IMR-90 (cell line): ENCODE measurements around the gene GLCE. TPM values are rescaled to one million over a fixed set of nuclear protein-coding genes. Genes with fewer than 3 reads are reported as not detected.

Experiments used
- ATAC-seq: fragments of 200-7000 bp; cut with Tn5 transposase; 2 replicates; pipeline ENCODE4 v1.9.1; 2020; ENCODE audit warnings: low read depth, mild to moderate bottlenecking, moderate library complexity
- BruUV-seq: library from RNA; stranded (reverse); fragments of 400-500 nt; replicated peaks from 2 replicates; lab custom pipeline; 2021; lab: Mats Ljungman, UMichigan
- CTCF ChIA-PET: fragments of 300-600 bp; formaldehyde crosslinking; extraction: SDS; loops from one replicate; lab custom pipeline; 2021; ENCODE audit warnings: antibody characterized with exemption; lab: Yijun Ruan, JAX
- POLR2A ChIA-PET: fragments of 300-600 bp; sonication (Branson Sonifier 250); formaldehyde crosslinking; loops from one replicate; lab custom pipeline; 2022; ENCODE audit warnings: antibody characterized with exemption; ENCODE audit not compliant: unreplicated experiment; lab: Charles Lee
- DNase-seq: peaks from one replicate; pipeline ENCODE4 v3.0.0; 2013
- H2AFZ ChIP-seq: replicated peaks from 2 replicates; pipeline ENCODE3; 2013; ENCODE audit warnings: low read length, mild to moderate bottlenecking; ENCODE audit not compliant: poor library complexity
- H2AK5ac ChIP-seq: 2 replicates; pipeline ENCODE4 v1.6.1; 2013; ENCODE audit warnings: low read depth, low read length, inconsistent platforms
- H2AK9ac ChIP-seq: replicated peaks from 2 replicates; pipeline ENCODE3; 2013; ENCODE audit warnings: mild to moderate bottlenecking, low read depth, low read length, moderate library complexity; ENCODE audit not compliant: poor library complexity
- H2BK120ac ChIP-seq: 2 replicates; pipeline ENCODE4 v1.6.1; 2013; ENCODE audit warnings: low read depth, low read length, inconsistent platforms
- H2BK15ac ChIP-seq: 3 replicates; pipeline ENCODE4 v1.6.1; 2013; ENCODE audit warnings: low read depth, low read length, inconsistent platforms
- H2BK20ac ChIP-seq: 2 replicates; pipeline ENCODE4 v1.6.1; 2013; ENCODE audit warnings: low read depth, mild to moderate bottlenecking, inconsistent platforms, low read length, moderate library complexity
- H2BK5ac ChIP-seq: 2 replicates; pipeline ENCODE4 v1.6.1; 2013; ENCODE audit warnings: mild to moderate bottlenecking, low read depth, low read length, inconsistent platforms; ENCODE audit not compliant: poor library complexity, severe bottlenecking
- H3K14ac ChIP-seq: replicated peaks from 2 replicates; pipeline ENCODE4 v1.6.1; 2013; ENCODE audit warnings: low read depth, low read length, inconsistent platforms
- H3K18ac ChIP-seq: 2 replicates; pipeline ENCODE4 v1.6.1; 2013; ENCODE audit warnings: low read depth, low read length, control low read depth
- H3K23ac ChIP-seq: 2 replicates; pipeline ENCODE4 v1.6.1; 2013; ENCODE audit warnings: low read depth, low read length, inconsistent platforms
- H3K27ac ChIP-seq: 2 replicates; pipeline ENCODE4 v1.5.1; 2013; ENCODE audit warnings: mild to moderate bottlenecking, control low read depth, low read length; ENCODE audit not compliant: insufficient read depth
- H3K27me3 ChIP-seq: 2 replicates; pipeline ENCODE4 v1.6.1; 2013; ENCODE audit warnings: low read length; ENCODE audit not compliant: control insufficient read depth, insufficient read depth
- H3K36me3 ChIP-seq: 2 replicates; pipeline ENCODE4 v1.6.1; 2013; ENCODE audit warnings: low read length, mixed read lengths; ENCODE audit not compliant: control insufficient read depth, insufficient read depth
- H3K4ac ChIP-seq: 2 replicates; pipeline ENCODE4 v1.6.1; 2013; ENCODE audit warnings: low read depth, low read length, inconsistent platforms
- H3K4me1 ChIP-seq: 2 replicates; pipeline ENCODE4 v1.6.1; 2013; ENCODE audit warnings: low read length, mixed read lengths; ENCODE audit not compliant: control insufficient read depth, insufficient read depth
- H3K4me2 ChIP-seq: 2 replicates; pipeline ENCODE4 v1.6.1; 2013; ENCODE audit warnings: low read depth, mild to moderate bottlenecking, control low read depth, low read length, moderate library complexity
- H3K4me3 ChIP-seq: 2 replicates; pipeline ENCODE4 v1.5.1; 2013; ENCODE audit warnings: low read depth, mild to moderate bottlenecking, control low read depth, low read length, moderate library complexity; ENCODE audit not compliant: insufficient read depth
- H3K56ac ChIP-seq: 2 replicates; pipeline ENCODE4 v1.6.1; 2013; ENCODE audit warnings: low read length, inconsistent platforms; ENCODE audit not compliant: insufficient read depth; ENCODE audit errors: extremely low read depth
- H3K79me1 ChIP-seq, 2 experiments: 2 replicates each; pipeline ENCODE4 v1.6.1; 2013; ENCODE audit warnings: low read length in 2 of 2, inconsistent platforms in 1 of 2, low read depth in 1 of 2
- H3K9ac ChIP-seq: 2 replicates; pipeline ENCODE4 v1.6.1; 2013; ENCODE audit warnings: low read depth, low read length, control low read depth
- H3K9me1 ChIP-seq: 2 replicates; pipeline ENCODE4 v1.6.1; 2013; ENCODE audit warnings: low read length, inconsistent platforms; ENCODE audit not compliant: insufficient read depth
- H3K9me3 ChIP-seq: 2 replicates; pipeline ENCODE4 v1.6.1; 2013; ENCODE audit warnings: low read length; ENCODE audit not compliant: control insufficient read depth, insufficient read depth
- H4K20me1 ChIP-seq: 2 replicates; pipeline ENCODE4 v1.6.1; 2013; ENCODE audit warnings: low read length, inconsistent platforms; ENCODE audit not compliant: insufficient read depth
- H4K5ac ChIP-seq: 2 replicates; pipeline ENCODE4 v1.6.1; 2013; ENCODE audit warnings: mild to moderate bottlenecking, low read depth, low read length, control low read depth
- H4K8ac ChIP-seq, 2 experiments: 2 replicates each; pipeline ENCODE4 v1.6.1; 2013; ENCODE audit warnings: low read depth in 2 of 2, low read length in 2 of 2, control low read depth in 1 of 2, inconsistent platforms in 1 of 2
- H4K91ac ChIP-seq: 2 replicates; pipeline ENCODE4 v1.6.1; 2013; ENCODE audit warnings: low read depth, low read length, inconsistent platforms; ENCODE audit not compliant: insufficient read depth
- BHLHE40 ChIP-seq: fragments of 150-350 bp; IDR thresholded peaks from 2 replicates; pipeline ENCODE4 v1.6.1; 2016; ENCODE audit warnings: mild to moderate bottlenecking, low read depth, low read length
- CEBPB ChIP-seq: IDR thresholded peaks from 2 replicates; pipeline ENCODE4 v1.6.1; 2012; ENCODE audit warnings: low read depth, low read length, improper control_type of control experiment
- CHD1 ChIP-seq: IDR thresholded peaks from 2 replicates; pipeline ENCODE4 v1.6.1; 2012; ENCODE audit warnings: low read depth, low read length, improper control_type of control experiment
- CTCF ChIP-seq: conservative IDR thresholded peaks from 2 replicates; pipeline ENCODE4 v1.5.1; 2012; ENCODE audit warnings: mild to moderate bottlenecking, low read depth, low read length, improper control_type of control experiment
- FOS ChIP-seq: fragments of 150-350 bp; IDR thresholded peaks from 2 replicates; pipeline ENCODE4 v1.6.1; 2016; ENCODE audit warnings: low read depth, low read length
- MAFK ChIP-seq: IDR thresholded peaks from 2 replicates; pipeline ENCODE4 v1.6.1; 2012; ENCODE audit warnings: low read depth, low read length, improper control_type of control experiment
- MAZ ChIP-seq: IDR thresholded peaks from 2 replicates; pipeline ENCODE4 v1.6.1; 2012; ENCODE audit warnings: low read depth, mild to moderate bottlenecking, low read length, improper control_type of control experiment, moderate library complexity, borderline replicate concordance
- MXI1 ChIP-seq: IDR thresholded peaks from 2 replicates; pipeline ENCODE4 v1.6.1; 2012; ENCODE audit warnings: low read depth, mild to moderate bottlenecking, low read length, moderate library complexity, borderline replicate concordance
- NFE2L2 ChIP-seq: fragments of 150-350 bp; IDR thresholded peaks from 2 replicates; pipeline ENCODE4 v1.6.1; 2016; ENCODE audit warnings: low read depth, mild to moderate bottlenecking, low read length
- POLR2A ChIP-seq: IDR thresholded peaks from 2 replicates; pipeline ENCODE4 v1.6.1; 2012; ENCODE audit warnings: mild to moderate bottlenecking, low read depth, low read length
- RAD21 ChIP-seq: IDR thresholded peaks from 2 replicates; pipeline ENCODE4 v1.6.1; 2012; ENCODE audit warnings: low read length, improper control_type of control experiment
- RCOR1 ChIP-seq: IDR thresholded peaks from 2 replicates; pipeline ENCODE4 v1.6.1; 2012; ENCODE audit warnings: mild to moderate bottlenecking, low read length, improper control_type of control experiment; ENCODE audit not compliant: insufficient replicate concordance
- RFX5 ChIP-seq: IDR thresholded peaks from 2 replicates; pipeline ENCODE4 v1.8.0; 2012; ENCODE audit warnings: low read depth, mild to moderate bottlenecking, low read length, moderate library complexity
- SMC3 ChIP-seq: fragments of 150-350 bp; IDR thresholded peaks from 2 replicates; pipeline ENCODE4 v1.6.1; 2016; ENCODE audit warnings: low read depth, mild to moderate bottlenecking, antibody characterized with exemption, low read length, moderate library complexity
- WGBS, 2 experiments: methylation state at CpG; one replicate each; pipeline versions ENCODE4 v1.1.5 to v1.1.7; 2013; ENCODE audit warnings: missing lambda C conversion rate in 2 of 2; ENCODE audit not compliant: insufficient read length in 1 of 2; ENCODE audit errors: extremely low coverage in 2 of 2; 5-methylcytosine and 5-hydroxymethylcytosine counted together
- dilution Hi-C: fragments of 300-500 bp; cut with HindIII; formaldehyde crosslinking; loops from one replicate; pipeline ENCODE4 v1.14.3; 2018; ENCODE audit warnings: low sequenced_read_pairs; ENCODE audit not compliant: unreplicated experiment
- in situ Hi-C: fragments of 300-500 bp; cut with MboI; formaldehyde crosslinking; loops from 3 replicates; pipeline ENCODE4 v1.14.3; 2019; ENCODE audit warnings: low sequenced_read_pairs, inconsistent platforms, mixed read lengths
- intact Hi-C: fragments of 100-400 bp; cut with micrococcal nuclease; formaldehyde crosslinking; loops from 2 replicates; pipeline ENCODE4 v1.10.0; 2022
- polyA plus RNA-seq, 3 experiments: library from polyadenylated mRNA; depleted of rRNA; stranded (reverse); fragments of >200 nt; gene quantifications; 2 replicates each; pipeline ENCODE4 v1.2.3, GENCODE V29; 2012; ENCODE audit warnings: low replicate concordance in 1 of 3
- total RNA-seq: library from RNA; depleted of rRNA; stranded (reverse); fragments of >200 nt; gene quantifications from 2 replicates; pipeline ENCODE4 v1.2.3, GENCODE V29; 2012
- TF ChIP-seq, protein P1 (sequence below): fragments of 150-350 bp; IDR thresholded peaks from 2 replicates; pipeline ENCODE4 v1.6.1; 2016; ENCODE audit warnings: low read depth, mild to moderate bottlenecking, low read length, moderate library complexity, borderline replicate concordance
- TF ChIP-seq, protein P2 (sequence below): fragments of 150-350 bp; IDR thresholded peaks from 2 replicates; pipeline ENCODE4 v1.6.1; 2017; ENCODE audit warnings: mild to moderate bottlenecking, antibody characterized with exemption, low read length, low read depth

The GLCE gene
- total and polyA plus RNA-seq, 2 of the 4 experiments (the other 2 are of a cell fraction) = 15.3 to 29.6 TPM

- dilution Hi-C loops = no loop called here
These were observed 148.5 kb downstream of the GLCE start for GRCh38 chr15:69308949-69309348.

More at GRCh38 chr15:69308949-69309348, 148.5 kb downstream of the GLCE start:
- Histone ChIP-seq H3K56ac (no peak overlapping the region), H4K5ac (no peak overlapping the region), H3K9me3 (no peaks in the 10 kb centered on the region), H4K8ac (no peak overlapping the region), H2AK9ac (no peak overlapping the region), H4K20me1 (peaks cover 2% of the 10 kb centered on the region; the same call in 1 of the 2 replicates), H3K4me3 (no peak overlapping the region), H3K14ac (no peak overlapping the region), H4K91ac (no peak overlapping the region; the same call in 1 of the 2 replicates), H2BK5ac (no peak overlapping the region), H3K36me3 (no peaks in the 10 kb centered on the region), H2AFZ (no peak overlapping the region), H3K4me2 (no peak overlapping the region), H3K4me1 (peaks cover 26% of the 10 kb centered on the region), H3K27ac (no peak overlapping the region), H3K23ac (no peak overlapping the region), H2BK20ac (0 out of 2 replicates have a peak overlapping the region, but pooled peaks have one; percentile 39), H2AK5ac (0 out of 2 replicates have a peak overlapping the region, but pooled peaks have one; percentile 35), H3K18ac (no peak overlapping the region), H2BK120ac (no peak overlapping the region), H3K79me1 (0 out of 4 replicates have a peak, but pooled peaks cover 0 to 13% of the 10 kb centered on the region in 2 experiments), H3K9ac (no peak overlapping the region), H3K9me1 (peaks cover 24% of the 10 kb centered on the region), H2BK15ac (peak overlapping the region; percentile 40; the same call in 1 of the 3 replicates), H3K4ac (no peak overlapping the region), H3K27me3 (no peaks in the 10 kb centered on the region)
- no peak for ATAC-seq
- intact Hi-C loops = no loop called here
- 88% methylated on average over 5 of the region's 5 CpGs; no CpG with 5 or more reads in 1 of the 2 experiments for WGBS, 2 experiments
- TF ChIP-seq POLR2A (no peak), CTCF (no peak), MAZ (no peak), RCOR1 (no peak), MXI1 (no peak), CHD1 (no peak), MAFK (no peak), CEBPB (no peak), NFE2L2 (no peak), RAD21 (no peak), FOS (no peak), BHLHE40 (no peak), SMC3 (no peak), RFX5 (no peak)
- TF ChIP-seq, protein P1, sequence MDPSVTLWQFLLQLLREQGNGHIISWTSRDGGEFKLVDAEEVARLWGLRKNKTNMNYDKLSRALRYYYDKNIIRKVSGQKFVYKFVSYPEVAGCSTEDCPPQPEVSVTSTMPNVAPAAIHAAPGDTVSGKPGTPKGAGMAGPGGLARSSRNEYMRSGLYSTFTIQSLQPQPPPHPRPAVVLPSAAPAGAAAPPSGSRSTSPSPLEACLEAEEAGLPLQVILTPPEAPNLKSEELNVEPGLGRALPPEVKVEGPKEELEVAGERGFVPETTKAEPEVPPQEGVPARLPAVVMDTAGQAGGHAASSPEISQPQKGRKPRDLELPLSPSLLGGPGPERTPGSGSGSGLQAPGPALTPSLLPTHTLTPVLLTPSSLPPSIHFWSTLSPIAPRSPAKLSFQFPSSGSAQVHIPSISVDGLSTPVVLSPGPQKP = no peak
- TF ChIP-seq, protein P2, sequence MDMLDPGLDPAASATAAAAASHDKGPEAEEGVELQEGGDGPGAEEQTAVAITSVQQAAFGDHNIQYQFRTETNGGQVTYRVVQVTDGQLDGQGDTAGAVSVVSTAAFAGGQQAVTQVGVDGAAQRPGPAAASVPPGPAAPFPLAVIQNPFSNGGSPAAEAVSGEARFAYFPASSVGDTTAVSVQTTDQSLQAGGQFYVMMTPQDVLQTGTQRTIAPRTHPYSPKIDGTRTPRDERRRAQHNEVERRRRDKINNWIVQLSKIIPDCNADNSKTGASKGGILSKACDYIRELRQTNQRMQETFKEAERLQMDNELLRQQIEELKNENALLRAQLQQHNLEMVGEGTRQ = no peak
- BruUV-seq = no TSS peak
- ChIA-PET POLR2A (no interaction called here), CTCF (no interaction called here)
- no peak for DNase-seq
- in situ Hi-C loops = no loop called here
